ENCODE measurements around the gene ATF5.
"Not testable (repeated sequence)": the region's sequence is repeated elsewhere in the genome, so short reads cannot be mapped to it uniquely, and the experiment has no call there.

ATF5 gene

DNA sequence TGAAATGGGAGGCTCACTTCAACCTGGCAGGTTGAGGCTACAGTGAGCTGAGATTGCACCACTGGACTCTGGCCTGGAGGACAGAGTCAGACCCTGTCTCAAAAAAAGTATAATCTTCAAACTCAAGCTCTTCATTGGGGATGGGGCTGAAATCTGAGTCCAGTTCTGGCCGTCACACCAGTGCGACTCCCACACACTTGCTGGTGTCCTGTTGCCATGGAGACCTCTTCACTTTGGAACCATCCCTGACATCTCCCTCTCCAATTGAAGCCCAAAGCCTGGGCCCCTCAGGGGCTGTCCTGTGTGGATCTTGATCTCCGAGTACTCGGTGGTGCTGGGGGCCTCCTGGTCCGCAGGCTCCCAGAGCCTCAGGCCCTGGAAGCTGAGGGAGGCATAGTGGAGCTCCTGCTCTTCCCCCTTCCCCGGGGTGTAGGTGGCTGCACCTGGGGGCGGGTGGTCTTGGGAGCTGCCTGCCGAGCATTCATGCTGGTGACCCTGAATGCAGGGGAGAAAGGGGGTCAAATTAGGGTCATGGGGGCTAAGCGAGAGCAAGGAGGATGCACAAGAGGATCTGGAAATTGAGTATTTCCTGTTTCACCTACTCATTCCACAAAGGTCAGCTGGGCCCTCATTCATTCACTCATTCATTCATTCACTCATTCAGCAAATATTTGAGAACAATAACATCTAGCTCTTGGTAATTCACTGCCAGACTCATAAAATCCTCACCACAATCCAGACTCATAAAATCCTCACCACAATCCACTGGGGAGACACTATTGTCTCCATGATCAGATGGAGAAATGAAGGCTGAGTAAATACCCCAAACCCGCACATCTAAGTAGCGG lies 21.0 kb downstream of the ATF5 start:
- no peak for DNase-seq

DNA sequence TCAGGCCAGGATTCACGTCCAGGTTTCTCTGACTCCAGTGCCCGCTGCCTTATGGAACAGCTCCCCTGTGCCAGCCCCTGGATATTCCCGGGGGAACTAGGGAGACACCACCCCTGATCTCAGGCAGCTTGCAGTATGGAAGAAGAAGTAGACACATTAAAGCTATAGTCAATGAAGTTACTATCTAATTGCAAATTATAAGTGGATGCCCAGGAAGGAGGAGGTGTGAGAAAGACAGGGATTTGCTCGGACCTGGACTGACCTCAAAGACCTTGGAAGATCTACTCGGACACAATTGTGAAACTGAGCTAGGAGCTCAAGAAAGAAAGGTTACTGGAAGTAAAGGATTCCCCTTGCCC lies 21.6 kb downstream of the ATF5 start:
- no peak for DNase-seq

DNA sequence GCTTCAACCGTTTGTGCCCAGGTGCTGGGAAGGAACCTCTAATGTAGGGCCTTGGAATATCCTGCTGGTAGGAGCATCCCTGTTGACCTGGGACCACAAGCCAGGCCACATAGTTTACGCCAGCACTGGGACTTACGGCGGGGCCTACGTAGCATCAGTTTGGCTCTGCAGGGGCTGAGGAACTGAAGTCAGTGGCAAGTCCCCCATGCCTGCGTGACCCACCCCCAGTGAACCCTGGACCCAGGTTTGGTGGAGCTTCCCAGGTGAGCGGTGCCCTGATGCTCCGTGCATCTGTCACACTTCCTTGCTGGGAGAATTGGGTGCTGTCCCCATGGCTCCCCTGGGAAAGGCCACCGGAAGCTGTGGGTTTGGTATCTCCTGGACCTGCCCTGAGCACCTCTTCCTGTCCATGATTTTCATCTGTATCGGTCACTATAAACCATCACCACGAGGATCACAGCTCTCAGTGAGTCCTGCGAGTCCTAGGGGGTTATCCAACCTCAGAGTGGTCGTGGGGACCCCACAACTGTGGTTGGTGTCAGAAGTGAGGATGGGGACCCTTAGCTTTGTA lies 22.0 kb downstream of the ATF5 start:
- no peak for DNase-seq

DNA sequence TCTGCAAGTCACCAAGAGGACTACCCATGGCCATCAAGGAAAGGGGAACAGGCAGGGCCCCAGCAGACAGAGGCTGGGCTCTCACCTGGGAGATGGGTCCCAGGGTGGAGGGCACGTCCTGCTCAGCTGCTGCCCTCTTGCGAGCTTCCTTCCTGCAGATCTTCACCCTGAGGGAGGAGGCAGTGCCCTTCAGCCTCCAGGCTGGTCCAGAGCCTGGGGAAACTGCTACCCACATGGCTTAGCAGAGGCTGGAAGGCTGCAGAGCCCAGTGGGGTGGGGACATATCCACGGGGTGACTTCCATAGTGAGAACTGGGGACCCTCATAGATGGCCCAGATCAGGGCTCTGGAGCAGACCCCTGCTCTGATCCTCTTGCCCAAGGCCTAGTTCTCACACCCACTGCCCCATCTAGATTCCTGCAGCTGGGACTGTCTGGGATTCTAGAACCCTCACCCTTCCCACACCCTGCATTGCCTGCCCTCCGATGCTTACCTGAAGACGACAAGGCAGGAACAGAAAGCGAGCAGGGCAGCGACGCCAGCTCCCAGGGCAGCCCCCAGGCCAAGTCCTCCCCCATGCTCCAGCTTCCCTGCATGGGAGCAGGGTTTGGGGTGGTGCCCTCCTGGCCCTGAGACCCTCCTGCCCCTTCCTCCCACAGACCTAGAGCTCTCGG lies 22.9 kb downstream of the ATF5 start:
- no peak for DNase-seq

DNA sequence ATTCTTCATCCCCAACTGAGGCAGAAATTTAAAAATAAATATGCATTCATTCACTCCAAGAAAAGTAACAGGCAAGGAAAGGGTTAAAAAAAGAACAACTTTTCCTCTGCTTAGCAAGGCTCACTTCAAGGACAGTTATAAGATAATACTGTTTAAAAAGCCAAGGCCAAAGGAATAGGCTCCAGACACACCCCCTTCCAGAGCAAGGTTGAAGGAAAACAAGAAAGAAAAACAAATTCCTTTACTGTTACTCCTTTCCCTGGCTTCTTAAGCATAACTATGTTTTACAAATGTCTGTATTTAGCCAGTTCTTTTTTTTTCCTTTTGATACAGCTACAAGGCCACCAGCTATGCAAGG lies 23.5 kb downstream of the ATF5 start:
- DNase-seq = no peak

DNA sequence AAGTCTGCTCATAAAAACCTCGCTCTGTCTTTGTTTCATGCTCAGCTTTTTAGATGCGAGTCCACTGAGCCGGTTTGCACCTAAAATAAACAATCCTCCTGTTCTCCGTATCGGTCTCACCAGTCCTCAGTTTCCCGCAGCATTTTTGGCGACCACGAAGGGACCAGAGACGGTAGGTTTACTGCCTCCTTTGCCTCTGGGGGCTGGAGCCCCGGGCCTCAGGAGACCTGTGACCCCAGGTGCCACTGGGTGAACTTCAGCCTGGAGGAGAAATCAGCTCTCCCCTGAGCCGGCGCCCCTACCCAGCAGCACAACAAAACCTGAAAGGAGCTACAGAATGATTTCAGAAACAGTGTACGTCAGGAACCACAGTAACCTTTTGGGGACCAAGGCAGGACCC lies 23.9 kb downstream of the ATF5 start:
- DNase-seq = no peak

DNA sequence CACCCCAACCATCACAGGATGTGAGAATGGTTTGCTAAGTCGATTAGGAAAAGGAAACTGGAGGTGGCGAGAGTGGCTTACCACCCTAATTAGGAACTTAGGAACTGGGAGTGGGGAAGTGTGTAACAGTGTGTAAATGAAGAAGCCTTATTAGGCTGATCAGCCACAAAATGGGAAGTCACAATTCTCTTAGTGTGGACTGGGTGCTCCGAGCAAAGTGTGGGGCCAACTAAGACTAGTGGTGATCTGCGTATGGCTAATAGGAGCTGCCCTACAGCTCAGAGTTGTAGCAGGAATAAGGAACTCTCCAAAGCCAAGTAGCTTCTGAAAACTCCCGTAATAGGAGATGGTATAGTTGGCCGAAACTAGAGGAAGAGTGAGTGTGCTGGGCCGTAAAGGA lies 24.4 kb downstream of the ATF5 start:
- no peak for DNase-seq

DNA sequence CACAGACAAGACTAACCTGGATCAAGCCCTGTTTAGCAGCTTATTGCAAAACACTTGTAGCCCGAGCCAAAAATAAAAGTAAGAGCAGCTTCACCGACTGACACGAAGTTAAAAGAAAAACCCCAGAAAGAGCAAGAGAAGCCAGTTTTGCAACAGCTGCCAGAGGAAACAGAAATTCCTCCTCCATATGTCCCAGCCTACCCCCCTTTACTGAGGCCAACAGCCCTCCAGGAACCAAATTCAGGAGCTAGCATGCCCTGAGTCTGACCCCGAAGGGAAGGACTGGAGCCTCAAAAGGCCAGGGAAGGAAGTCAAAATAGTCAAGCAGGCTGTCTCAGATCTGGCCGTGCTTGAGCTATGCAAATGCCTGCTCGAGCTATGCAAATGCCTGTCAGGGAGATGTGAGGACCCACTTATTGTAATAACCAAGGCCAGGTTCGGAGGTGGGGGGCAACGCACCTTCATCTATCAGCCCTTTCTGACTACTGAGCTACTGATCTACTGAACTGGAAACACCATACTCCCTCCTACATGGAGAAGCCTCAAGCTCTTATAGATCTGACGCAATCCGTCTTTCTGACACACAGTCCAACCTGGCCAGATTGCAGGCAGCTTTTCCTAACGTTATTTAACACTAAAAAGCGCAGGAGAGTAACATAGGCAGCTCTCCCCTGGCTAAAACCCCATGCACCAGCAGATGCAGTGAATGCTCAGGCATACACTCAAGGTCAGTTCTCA lies 25.3 kb downstream of the ATF5 start:
- peak; percentile 14 for DNase-seq

DNA sequence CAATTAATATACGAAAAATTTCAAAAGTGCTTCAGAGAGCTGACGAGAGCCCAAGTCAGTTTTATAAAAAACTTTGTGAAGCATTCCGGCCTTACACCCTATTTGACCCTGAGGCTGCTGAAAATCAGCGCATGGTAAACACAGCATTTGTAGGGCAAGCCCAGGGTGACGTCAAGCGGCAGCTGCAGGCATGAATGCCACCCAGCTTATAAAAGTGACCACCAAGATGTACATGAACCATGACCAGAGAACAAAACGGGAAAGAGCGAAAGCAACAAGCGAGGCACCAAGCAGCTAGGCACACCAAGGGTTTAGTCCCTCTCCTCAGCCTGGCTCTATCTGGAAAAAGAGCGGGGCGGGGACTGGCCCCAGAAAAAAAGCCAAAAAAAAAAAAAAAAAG lies 25.9 kb downstream of the ATF5 start:
- no peak for DNase-seq

DNA sequence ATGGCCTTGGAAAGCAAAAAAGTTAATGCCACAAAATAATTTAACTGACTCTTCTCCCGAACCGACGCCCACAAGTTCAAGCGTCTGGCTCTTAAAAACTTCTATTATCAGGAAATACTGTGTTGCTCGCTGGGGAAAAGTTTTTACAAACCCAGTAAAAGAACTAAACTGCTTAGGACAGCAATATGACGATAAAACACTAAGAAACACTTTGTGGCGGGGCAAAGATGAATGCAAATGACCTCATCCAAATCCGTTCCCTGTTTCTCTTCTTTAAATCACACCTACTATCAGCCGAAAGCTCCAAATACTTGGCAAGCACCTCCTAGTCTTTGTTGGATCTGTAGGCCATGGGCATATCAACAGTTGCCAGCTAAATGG lies 27.1 kb downstream of the ATF5 start:
- no peak for DNase-seq

DNA sequence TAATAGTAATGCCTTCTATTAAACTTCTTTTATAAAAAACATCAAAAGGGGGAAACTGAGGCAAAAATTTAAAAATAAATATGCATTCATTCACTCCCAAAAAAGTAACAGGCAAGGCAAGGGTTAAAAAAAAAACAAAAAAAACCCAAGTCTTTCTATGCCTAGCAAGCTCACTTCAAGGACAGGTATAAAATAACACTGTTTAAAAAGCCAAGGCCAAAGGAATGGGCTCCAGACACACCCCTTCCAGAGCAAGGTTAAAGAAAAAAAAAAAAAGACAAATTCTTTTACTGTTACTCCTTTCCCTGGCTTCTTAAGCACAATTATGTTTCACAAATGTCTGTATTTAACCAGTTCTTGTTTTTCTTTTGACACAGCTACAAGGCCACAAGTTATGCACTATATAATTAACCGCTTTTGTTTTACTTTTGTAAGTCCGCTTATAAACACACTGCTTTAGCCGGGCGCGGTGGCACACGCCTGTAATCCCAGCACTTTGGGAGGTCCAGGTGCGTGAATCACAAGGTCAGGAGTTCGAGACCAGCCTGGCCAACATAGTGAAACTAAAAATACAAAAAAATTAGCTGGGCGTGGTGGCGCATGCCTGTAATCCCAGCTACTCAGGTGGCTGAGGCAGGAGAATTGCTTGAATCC lies 28.4 kb downstream of the ATF5 start:
- DNase-seq = no peak

DNA sequence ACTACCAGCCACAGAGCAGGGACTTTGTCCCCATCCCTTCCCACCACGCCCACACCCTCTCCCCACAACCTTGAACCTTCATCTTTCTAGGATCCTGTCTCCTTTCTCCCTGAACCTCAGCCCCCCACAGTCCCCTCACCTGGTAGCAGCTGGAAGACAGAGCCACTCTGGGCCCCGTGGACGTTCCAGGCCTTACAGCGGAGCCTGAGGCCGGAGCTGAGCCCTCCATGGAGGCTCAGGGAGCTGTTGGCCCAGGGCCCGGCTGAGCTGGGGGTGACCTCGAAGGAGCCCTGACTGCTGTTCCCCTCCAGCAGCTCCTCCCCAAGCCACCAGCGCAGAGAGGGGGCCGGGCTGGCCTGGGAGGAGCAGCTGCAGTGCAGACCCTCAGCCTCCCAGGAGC lies 29.1 kb downstream of the ATF5 start:
- not testable (repeated sequence) for DNase-seq

DNA sequence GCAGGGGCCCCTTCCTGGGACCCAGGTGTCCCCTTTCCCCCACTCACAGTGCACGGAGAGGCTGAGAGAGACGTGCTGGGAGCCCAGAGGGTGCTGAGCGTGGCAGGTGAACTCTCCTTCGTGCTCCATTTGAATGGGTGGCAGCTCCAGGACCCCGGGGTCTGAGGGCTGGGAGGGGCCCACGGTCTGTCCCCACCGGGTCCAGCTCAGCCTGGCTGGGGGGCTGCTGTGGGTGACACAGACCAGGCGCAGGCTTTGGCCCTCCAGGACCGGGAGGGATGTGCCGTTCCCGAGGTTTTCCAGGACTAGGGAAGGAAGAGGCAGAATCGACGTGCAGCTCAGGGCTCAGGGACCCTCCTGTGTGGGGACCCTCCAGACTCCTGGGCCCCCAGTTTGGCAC lies 29.6 kb downstream of the ATF5 start:
- DNase-seq = not testable (repeated sequence)

DNA sequence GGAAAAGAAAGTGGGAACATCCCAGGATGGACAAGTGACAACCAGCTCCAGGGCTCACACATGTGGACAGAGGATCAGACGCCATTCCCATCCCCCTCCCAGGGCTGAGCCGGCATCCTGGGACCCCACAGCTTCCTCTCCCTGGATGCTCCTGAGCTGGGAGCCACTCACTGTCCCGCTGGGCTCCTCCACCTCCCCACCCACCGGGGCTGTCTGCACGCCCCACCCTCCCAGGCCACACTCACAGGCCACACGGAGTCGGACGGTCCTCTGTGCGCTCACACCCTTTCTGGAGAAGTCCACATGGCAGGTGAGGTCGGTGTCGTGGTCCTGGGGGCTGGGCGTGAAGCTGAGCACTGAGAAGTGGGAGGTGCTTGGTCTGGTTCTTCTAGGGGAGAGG lies 30.9 kb downstream of the ATF5 start:
- DNase-seq = not testable (repeated sequence)

DNA sequence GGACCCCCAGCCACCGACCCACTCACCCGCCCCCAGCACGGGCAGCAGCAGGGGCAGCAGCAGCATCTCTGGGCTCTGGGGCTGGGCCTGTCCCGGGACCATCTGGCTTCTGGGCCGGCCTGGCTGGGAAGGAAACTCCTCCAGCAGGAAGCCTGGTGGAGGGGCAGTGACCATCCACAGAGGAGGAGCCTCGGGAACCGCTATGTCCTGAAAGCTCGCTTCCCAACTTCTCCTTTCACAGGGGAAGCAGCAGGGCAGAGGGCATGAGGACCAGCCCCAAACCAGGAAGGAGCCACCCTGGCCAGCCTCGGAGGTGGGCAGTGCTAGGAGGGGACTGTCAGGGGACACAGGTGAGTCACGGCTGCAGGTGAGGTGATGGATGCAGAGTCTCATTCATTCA lies 32.0 kb downstream of the ATF5 start, which contains the start of gene SIGLEC11:
Gene SIGLEC11 (minus strand): TSS at position 193 of the 400 bp plus-strand sequence. CDS start 91 bp downstream, at position 102.
- DNase-seq = not testable (repeated sequence)

DNA sequence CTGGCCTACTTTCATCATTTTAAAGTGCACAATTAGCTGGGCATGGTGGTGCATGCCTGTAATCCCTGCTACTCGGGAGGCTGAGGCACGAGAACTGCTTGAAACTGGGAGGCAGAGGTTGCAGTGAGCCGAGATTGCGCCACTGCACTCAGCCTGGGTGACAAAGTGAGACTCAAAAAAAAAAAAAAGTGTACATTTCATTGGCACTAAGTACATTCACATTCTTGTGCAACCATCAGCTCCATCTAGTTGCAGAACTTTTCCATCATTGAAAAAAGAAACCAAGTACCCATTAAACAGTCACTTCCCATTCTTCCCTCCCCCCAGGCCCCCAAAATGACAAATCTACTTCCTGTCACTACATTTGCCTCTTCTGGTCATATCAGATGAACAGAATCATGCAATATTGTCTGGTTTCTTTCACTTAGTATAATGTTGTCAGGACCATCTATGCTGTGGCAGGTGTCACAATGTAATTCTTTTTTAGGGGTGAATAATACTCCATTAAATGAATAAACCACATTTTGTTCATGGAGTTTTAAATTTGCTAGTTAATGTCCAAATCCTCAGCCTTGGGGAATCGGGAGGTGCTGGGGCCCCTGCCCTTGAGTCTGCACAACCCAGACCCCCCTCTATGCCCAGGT lies 39.4 kb downstream of the ATF5 start:
- DNase-seq = no peak

DNA sequence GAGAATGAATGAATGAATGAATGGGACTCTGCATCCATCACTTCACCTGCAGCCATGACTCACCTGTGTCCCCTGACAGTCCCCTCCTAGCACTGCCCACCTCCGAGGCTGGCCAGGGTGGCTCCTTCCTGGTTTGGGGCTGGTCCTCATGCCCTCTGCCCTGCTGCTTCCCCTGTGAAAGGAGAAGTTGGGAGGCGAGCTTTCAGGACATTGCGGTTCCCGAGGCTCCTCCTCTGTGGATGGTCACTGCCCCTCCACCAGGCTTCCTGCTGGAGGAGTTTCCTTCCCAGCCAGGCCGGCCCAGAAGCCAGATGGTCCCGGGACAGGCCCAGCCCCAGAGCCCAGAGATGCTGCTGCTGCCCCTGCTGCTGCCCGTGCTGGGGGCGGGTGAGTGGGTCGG lies 40.4 kb downstream of the ATF5 start:
- not testable (repeated sequence) for DNase-seq

DNA sequence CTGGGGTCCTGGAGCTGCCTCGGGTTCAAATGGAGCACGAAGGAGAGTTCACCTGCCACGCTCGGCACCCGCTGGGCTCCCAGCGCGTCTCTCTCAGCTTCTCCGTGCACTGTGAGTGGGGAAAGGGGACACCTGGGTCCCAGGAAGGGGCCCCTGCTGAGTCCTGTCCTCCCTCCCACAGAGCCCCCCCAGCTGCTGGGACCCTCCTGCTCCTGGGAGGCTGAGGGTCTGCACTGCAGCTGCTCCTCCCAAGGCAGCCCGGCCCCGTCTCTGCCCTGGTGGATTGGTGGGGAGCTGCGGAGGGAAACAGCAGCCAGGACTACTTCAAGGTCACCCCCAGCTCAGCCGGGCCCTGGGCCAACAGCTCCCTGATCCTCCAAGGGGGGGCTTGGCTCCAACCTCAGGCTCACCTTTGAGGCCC lies 43.0 kb downstream of the ATF5 start:
- no peak for DNase-seq

DNA sequence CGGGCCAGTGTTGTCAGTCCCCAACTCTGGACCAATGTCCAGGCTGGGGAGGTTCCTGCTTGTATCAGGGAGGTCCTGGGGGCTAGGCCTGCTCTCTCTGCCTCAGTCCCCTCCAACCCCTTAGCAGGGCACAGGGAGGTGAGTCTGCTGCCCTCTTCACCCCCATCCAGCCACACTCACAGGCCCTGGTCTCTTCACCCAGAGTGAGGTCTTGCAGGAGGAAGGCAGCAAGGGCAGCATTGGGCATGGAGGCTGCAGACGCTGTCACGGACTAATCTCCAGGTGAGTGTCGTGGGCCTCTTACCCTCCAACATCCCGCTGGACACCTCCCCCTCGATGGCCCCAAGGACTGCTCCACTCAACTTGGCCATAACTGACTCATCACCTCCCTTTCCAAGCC lies 43.8 kb downstream of the ATF5 start:
- DNase-seq = no peak

DNA sequence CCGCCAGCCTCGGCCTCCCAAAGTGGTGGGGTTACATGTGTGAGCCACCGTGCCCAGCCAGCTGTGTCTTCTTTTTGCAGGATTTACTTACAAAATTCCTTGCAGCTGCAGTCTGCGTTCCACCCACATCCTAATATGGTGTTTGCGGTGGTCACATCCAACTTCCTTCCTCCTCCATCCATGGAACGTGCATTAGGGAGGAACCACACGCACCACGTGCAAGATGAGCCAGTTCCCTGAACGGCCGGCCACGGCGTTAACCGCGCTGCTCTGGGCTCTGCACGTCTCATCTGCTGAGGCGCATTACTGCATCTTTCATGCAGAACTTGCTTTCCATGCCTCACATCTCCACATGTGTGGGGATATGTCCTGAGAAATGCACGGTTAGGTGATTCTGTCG lies 45.0 kb downstream of the ATF5 start:
- no peak for DNase-seq

DNA sequence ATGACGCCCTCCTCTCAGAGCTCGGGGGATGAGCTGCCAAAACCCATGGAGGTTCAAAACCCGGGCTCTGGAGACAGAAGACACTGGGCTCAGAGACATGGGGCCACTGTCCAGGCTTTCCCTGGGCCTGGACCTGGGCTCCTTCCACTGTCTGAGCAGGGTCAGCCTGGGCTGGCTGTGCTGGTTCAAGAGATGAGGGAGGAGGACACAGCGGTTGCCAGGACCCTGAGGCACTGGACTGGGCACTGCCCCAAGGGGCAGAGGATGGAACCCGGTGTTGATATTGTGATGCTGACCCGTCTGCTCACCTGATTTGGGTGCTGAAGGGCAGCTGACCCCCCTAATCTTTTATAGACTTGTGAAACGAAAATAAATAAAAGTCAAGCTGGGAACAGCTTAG lies 46.0 kb downstream of the ATF5 start:
- no peak for DNase-seq

DNA sequence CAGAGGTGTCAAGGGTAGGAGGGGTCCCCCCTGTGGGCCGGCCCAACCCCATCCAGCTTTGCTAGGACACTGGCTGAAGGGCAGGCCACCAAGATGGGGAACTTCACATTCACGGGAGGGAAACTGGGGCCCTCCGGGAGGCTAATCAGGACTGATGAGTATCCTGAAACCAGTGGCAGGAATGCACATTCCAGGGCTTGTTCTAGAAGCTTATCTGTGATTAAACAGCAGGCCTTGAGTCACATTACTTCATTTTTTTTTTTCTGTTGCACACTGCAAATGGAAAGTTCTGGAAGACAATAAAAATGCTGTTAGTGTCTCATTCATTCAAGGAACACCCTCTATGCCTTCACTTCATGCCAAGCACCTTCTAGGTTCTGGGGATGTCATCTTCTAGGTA lies 47.5 kb downstream of the ATF5 start:
- DNase-seq = no peak

DNA sequence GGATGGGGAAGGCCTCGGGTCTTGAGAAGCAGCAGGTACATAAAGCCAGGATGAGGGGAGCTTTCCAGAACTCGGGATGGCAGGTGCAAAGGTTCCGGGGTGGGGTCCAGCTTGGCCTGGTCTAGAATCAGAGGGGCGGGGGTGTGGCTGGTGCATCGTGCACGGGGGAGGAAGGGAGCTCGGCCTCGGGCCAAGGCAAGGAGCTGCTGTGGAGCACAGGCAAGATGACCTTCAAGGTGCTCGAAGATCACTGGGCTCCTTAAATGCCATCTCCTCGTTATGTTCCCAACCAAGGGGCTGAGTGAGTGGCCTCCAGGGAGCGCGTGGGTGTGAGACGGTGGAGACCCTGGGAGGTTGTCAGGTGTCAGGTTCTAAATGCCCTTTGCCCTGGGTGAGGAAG lies 48.1 kb downstream of the ATF5 start:
- no peak for DNase-seq
